Putamen (tissue), 1 donor: ENCODE results near the gene ESR1.

ENCODE experiments used
- DNase-seq: peaks from one replicate; pipeline ENCODE4 v3.0.0-alpha.2; 2016; ENCODE audit warnings: low spot score

The ESR1 gene

GRCh38 chr6:151807513-151808370 is at the start of gene ESR1:
TSS of gene ESR1 (plus strand) at chr6:151807682. CDS start at chr6:151807913, 231 bp downstream.
- no peak for DNase-seq

DNA sequence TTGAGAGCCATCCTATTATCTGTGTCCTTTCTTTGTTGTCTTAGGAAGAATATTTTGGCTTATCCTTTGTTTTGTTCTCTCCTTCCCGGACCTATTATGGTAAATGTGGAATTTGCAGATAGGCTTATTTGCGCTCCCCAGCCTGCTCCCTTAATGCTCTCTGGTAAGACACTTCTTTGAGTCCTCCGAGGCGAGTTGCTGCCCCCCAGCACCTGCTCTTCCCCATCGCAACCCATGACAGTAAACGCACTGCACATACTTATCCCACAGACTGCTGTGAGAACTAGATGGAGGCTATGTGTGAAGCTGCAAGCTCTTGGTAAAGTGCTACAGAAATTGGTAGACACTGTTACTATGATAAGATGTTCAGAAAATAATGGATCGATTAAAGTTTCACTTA is 47.0 kb upstream of the ESR1 start:
- no peak for DNase-seq

GRCh38 chr6:151761851-151762250 is 45.6 kb upstream of the ESR1 start:
- no peak for DNase-seq

DNA sequence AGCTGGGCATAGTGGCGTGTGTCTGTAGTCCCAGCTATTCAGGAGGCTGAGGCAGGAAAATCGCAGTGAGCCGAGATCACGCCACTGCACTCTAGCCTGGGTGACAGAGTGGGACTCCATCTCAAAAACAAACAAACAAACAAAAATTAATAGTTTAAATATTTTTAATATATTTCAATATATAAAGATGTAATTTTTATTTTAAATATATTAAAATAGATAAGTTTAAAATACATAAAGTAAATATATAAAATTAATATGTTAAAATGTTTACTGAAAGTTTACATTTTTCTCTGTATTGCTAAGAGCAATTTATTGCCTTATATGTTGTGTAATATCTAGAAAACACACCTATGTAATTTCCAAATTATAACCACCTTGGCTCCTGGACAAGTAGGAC is 44.7 kb upstream of the ESR1 start:
- DNase-seq = no peak

- no peak for DNase-seq
Measured at GRCh38 chr6:151763303-151763702, 44.2 kb upstream of the ESR1 start.

DNA sequence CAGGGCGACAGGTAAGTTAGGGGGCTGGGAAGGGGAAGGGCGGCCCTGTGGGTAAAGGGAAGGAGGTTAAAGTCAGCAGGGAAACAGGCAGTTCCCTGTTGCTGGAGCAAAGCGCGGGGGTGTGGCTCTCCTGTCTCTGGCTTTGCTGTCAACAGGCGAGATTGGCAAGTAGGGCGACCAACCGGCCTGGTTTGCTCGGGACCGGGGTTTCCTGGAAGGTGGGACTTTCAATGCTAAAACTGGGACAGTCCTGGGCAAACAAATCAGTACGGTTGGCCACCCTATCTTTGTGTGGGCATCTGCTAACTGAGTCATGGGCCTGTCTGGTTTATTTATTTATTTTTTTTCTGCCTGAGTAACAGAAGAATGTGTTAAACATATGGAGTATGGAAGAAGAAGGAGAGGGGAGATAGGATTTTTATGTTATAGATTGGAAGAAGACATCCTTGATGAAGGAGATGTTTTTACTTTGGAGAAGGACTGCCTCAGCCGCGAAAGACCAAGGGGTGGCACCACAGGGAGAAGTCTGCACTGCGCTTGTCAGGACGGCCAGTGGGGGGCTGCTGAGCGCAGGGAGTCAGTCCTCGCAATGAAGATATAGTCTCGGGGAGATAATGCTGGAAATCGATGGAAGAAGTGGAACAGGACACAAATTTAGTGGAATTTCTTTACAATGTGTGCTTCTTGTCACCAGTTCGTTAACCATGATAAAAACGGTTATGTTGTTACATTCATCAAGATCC is 43.4 kb upstream of the ESR1 start:
- DNase-seq = peak; percentile 27

- peak; percentile 50 for DNase-seq
Measured at GRCh38 chr6:151765444-151765886, 42.0 kb upstream of the ESR1 start.

DNA sequence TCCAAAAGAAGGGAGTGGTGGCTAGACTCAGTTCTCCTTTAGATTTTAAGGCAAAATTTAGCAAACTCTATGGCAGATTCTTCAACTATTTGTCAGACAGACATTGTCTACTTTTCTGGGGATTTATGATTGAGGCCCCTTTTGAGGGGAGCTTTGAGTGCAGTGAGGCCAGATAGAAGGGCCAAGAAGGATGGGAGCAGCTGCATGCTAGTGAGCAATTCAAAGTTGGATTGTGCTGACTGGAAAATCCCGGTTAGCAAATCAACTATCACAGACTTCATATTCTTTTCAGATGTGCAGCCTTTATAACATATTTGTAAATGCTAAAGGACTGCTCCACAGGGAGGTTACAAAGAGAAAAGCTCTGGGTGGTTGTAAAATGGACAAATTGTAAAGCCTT is 35.0 kb upstream of the ESR1 start:
- DNase-seq = no peak

GRCh38 chr6:151773382-151773781 is 34.1 kb upstream of the ESR1 start:
- DNase-seq = no peak

GRCh38 chr6:151782560-151782959 is 24.9 kb upstream of the ESR1 start:
- no peak for DNase-seq

- DNase-seq = no peak
Measured at GRCh38 chr6:151783692-151784091, 23.8 kb upstream of the ESR1 start.

DNA sequence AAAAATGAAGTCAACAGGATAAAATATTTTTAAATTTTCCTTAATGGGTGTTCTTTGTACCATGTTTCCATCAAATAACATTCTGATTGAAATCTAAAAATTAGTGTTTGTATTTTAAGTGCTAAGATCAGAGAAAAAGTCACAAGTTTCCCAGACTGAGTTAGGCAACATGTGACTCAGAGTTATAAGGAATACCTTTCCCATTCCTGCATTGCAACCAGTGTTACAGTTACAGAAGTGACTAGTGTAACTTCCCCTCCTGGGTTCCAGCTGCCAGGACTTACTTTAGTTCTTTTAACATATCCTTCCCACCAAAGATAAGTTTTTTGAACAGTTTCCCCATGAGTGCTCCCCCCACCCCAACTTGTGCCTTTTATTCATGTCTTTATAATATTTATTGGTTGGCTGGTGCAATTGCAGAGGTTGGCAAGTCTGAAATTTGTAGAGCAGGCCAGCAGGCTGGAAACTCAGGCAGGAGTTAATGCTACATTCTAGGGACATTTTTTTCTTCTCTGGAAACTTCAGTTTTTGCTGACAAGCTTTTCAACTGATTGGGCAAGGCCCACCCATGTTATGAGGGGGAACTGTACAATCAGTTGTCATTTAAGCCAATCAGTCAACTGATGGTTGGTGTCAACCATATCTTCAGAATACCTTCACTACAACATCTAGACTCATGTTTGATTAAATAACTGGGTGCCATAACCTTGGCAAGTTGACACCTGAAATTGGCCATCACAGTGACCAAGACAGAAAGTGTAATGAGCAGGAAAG is 22.9 kb upstream of the ESR1 start:
- no peak for DNase-seq

- no peak for DNase-seq
Measured at GRCh38 chr6:151796842-151797530, 10.5 kb upstream of the ESR1 start.

DNA sequence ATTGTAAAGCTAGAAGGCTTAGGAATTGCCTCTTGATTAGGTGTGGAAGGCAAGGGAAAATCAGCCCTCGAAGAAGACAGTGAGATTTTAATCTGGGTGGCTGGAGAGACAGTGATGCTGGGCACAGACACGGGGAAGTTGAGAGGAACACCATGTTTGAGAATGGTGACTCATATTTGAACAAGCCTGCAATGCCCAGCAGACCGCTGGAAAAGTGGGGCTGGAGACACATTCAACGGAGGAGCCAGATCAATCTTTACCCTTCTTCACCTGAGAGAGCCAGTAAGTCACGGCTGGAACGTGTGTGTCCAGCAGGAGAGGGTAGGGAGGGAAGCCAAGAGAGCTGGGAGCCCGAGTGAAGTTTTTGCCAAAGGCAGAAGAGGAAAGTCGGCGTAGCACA is 3.7 kb upstream of the ESR1 start:
- DNase-seq = no peak

- no peak for DNase-seq
Measured at GRCh38 chr6:151804585-151805285, 2.7 kb upstream of the ESR1 start.

DNA sequence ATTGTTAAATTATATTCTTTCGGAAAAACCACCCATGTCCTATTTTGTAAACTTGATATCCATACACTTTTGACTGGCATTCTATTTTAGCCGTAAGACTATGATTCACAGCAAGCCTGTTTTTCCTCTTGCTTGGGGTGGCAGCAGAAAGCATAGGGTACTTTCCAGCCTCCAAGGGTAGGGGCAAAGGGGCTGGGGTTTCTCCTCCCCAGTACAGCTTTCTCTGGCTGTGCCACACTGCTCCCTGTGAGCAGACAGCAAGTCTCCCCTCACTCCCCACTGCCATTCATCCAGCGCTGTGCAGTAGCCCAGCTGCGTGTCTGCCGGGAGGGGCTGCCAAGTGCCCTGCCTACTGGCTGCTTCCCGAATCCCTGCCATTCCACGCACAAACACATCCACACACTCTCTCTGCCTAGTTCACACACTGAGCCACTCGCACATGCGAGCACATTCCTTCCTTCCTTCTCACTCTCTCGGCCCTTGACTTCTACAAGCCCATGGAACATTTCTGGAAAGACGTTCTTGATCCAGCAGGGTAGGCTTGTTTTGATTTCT is 2.1 kb upstream of the ESR1 start:
- DNase-seq = no peak

GRCh38 chr6:151806757-151807512 is 547 bp upstream of the ESR1 start:
- DNase-seq = no peak

DNA sequence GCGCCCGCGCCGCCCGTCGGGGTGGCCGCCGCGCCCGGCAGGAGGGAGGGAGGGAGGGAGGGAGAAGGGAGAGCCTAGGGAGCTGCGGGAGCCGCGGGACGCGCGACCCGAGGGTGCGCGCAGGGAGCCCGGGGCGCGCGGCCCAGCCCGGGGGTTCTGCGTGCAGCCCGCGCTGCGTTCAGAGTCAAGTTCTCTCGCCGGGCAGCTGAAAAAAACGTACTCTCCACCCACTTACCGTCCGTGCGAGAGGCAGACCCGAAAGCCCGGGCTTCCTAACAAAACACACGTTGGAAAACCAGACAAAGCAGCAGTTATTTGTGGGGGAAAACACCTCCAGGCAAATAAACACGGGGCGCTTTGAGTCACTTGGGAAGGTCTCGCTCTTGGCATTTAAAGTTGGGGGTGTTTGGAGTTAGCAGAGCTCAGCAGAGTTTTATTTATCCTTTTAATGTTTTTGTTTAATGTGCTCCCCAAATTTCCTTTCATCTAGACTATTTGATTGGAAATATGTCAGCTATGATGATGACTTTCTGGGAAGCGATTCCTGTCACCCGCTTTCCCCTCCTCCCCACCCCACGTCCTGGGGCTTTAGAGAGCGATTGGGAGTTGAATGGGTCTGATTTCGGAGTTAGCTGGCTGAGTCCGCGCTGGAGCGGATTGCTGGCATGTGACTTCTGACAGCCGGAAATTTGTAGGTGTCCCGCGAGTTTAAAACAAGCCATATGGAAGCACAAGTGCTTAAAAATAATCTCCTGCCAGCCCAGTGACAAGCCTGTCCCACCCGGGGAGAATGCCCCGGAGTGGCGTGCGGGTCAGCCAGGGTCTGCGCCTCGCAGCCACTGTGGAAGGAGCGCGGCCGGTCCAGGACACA is 1.1 kb downstream of the ESR1 start:
- no peak for DNase-seq

- no peak for DNase-seq
Measured at GRCh38 chr6:151811081-151811480, 3.6 kb downstream of the ESR1 start.
